ENCODE measurements around the gene MACROH2A2. TPM values are rescaled to one million over a fixed set of nuclear protein-coding genes. Genes with fewer than 3 reads are reported as not detected.

The MACROH2A2 gene
- total and polyA plus RNA-seq, 2 of the 8 experiments (the other 6 are each of a cell fraction or from before 2014, with no cell fraction given), result 7.9 to 9.3 TPM

DNA sequence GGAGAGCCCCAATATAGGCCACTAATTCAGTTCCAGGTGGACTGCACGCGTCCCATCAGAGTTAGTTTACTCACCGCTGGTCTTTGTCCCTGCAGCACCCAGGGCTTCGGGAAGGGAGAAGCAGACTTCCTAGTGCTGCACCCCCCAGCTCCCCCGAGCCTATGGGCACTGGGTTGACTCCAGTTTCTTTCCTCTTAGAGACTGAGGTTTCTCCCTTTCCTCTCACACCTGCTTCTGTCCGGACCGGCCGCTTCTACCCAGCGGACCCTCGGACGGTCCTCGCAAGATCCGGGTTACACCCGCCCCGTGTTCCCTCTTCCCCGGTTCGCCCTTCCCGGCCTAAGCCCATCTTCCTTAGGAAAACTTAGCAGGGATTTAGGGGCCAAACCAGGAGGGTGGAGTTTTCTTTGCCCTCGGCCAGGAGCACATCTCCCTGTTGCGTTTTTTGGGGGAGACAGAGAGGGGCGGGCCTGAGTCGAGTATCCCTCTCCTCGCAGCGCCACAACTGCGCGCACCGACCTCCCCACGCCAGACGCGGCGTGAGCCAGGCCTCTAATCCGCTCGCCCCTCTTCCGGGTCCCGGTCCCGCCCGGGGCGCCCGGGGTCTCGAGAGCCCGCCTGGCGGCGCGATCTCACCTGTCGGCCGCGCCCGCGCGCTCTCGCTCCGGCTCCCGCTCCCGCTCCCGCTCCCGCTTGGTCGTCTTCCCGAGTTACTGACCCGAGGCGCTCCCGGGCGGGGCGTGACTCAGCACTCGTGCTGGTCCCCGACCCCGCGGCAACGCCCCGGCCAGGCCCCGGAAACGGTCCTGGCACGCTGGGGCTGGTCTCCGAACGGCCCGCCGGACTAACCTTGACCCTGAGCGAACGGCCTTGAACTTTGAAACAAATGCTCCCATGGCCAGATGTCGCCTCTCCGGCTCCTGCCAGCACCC, 79.7 kb downstream of the MACROH2A2 start, which contains the start of gene AIFM2 (continued):
- TF ChIP-seq TAF1 (IDR thresholded peaks at IDR 0.05; ENCODE audit: low read depth, low read length), result 0 out of 2 replicates have a peak, but pooled peaks have one; percentile 44
- TF ChIP-seq CHD2 (IDR thresholded peaks at IDR 0.05; ENCODE audit: low read length), result peak; percentile 52; the same call in 1 of the 2 replicates
- TF ChIP-seq CTBP2 (IDR thresholded peaks at IDR 0.05; ENCODE audit: borderline replicate concordance, insufficient read depth, insufficient read length, low read length), result peak; percentile 69
- no peak for TF ChIP-seq NRF1 (IDR thresholded peaks at IDR 0.05; ENCODE audit: low read depth, low read length)
- TF ChIP-seq HDAC2 (IDR thresholded peaks at IDR 0.05; ENCODE audit: borderline replicate concordance in 1 of 2, low read depth in 2 of 2, low read length in 2 of 2), result no peak
- TF ChIP-seq SUZ12 (IDR thresholded peaks at IDR 0.05; ENCODE audit: low read length), result peak; percentile 45
- no peak; the same call in 1 of the 2 replicates for TF ChIP-seq RXRA (IDR thresholded peaks at IDR 0.05; ENCODE audit: insufficient read depth, low read depth, low read length)
- no peak for TF ChIP-seq SP2 (IDR thresholded peaks at IDR 0.05; ENCODE audit: low read length)
- TF ChIP-seq, protein P1, sequence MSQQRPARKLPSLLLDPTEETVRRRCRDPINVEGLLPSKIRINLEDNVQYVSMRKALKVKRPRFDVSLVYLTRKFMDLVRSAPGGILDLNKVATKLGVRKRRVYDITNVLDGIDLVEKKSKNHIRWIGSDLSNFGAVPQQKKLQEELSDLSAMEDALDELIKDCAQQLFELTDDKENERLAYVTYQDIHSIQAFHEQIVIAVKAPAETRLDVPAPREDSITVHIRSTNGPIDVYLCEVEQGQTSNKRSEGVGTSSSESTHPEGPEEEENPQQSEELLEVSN (IDR thresholded peaks at IDR 0.05), result peak; percentile 79
- TF ChIP-seq BRCA1 (IDR thresholded peaks at IDR 0.05; ENCODE audit: low read depth, low read length), result no peak
- TF ChIP-seq POLR2AphosphoS5 (IDR thresholded peaks at IDR 0.05; ENCODE audit: low read depth, low read length), result no peak; the same call in 1 of the 2 replicates
- TF ChIP-seq PHF8 (conservative IDR thresholded peaks at IDR 0.05; ENCODE audit: low read depth, low read length), result peak; percentile 60
- TF ChIP-seq RBBP5 (IDR thresholded peaks at IDR 0.05; ENCODE audit: borderline replicate concordance, low read depth, low read length), result 0 out of 2 replicates have a peak, but pooled peaks have one; percentile 40
- TF ChIP-seq JUN (IDR thresholded peaks at IDR 0.05; ENCODE audit: low read depth, low read length), result no peak
- peak; percentile 73 for TF ChIP-seq ASH2L (IDR thresholded peaks at IDR 0.05; ENCODE audit: low read length)
- TF ChIP-seq KDM4A (IDR thresholded peaks at IDR 0.05; ENCODE audit: low read depth, low read length, severe bottlenecking), result peak; percentile 84
- no peak for TF ChIP-seq YY1 (IDR thresholded peaks at IDR 0.05; ENCODE audit: low read depth, low read length)
- peak; percentile 67; the same call in 1 of the 2 replicates for TF ChIP-seq MAFK (IDR thresholded peaks at IDR 0.05; ENCODE audit: low read depth, low read length)
- TF ChIP-seq SIN3A (conservative IDR thresholded peaks at IDR 0.05 in 1 of 2, IDR thresholded peaks at IDR 0.05 in 1 of 2; ENCODE audit: low read depth in 1 of 2, low read length in 2 of 2), result 0 out of 4 replicates have a peak, but pooled peaks of 1 of the 2 experiments have one; percentile 46
- TF ChIP-seq ZNF274 (IDR thresholded peaks at IDR 0.05; ENCODE audit: borderline replicate concordance, extremely low read depth, low read length), result no peak
- TF ChIP-seq EP300 (IDR thresholded peaks at IDR 0.05; ENCODE audit: borderline replicate concordance in 1 of 2, low read depth in 2 of 2, low read length in 2 of 2), result peak in 1 of 2 experiments; percentile 62; a peak in 1 of 3 replicates
- no peak for TF ChIP-seq POU5F1 (IDR thresholded peaks at IDR 0.05; ENCODE audit: low read depth, low read length)
